Measurements from ENCODE around the gene PDCD6IP.
"Not testable (repeated sequence)": the region's sequence is repeated elsewhere in the genome, so short reads cannot be mapped to it uniquely, and the experiment has no call there.

Gene PDCD6IP

GRCh38 chr3:33798418-33799201, at the start of gene PDCD6IP:
Gene PDCD6IP, plus strand, starts transcription at chr3:33798630. Its CDS starts 99 bp downstream, at chr3:33798729.
- Mint-ChIP-seq H3K27ac (peak within 1 kb of the TSS; percentile 95), H3K9me3 (no peaks in the 10 kb centered on the region), H3K27me3 (no peaks in the 10 kb centered on the region), H3K4me1 (ENCODE audit: low read depth) (peaks cover 56% of the 10 kb centered on the region), H3K4me3 (peak within 1 kb of the TSS; percentile 95), H3K36me3 (ENCODE audit: low read depth) (peaks cover 35% of the 10 kb centered on the region)
- intact Hi-C loops (cut with micrococcal nuclease): loop anchor here (10.0 kb wide), 1 partner anchor 364 kb away; no protein-coding TSS in a partner anchor

- no peaks in the 10 kb centered on the region for H3K36me3 Mint-ChIP-seq (ENCODE audit: low read depth)
- peaks cover 9% of the 10 kb centered on the region for H3K9me3 Mint-ChIP-seq
Observed at GRCh38 chr3:33749546-33750210, 48.8 kb upstream of the PDCD6IP start.

GRCh38 chr3:33750211-33750548, 48.2 kb upstream of the PDCD6IP start:
- peaks cover 14% of the 10 kb centered on the region for H3K9me3 Mint-ChIP-seq
- no peaks in the 10 kb centered on the region for H3K27me3 Mint-ChIP-seq
- intact Hi-C loops (cut with micrococcal nuclease): no loop called here
- peaks cover 36% of the 10 kb centered on the region for H3K4me1 Mint-ChIP-seq (ENCODE audit: low read depth)
- no peaks in the 10 kb centered on the region for H3K36me3 Mint-ChIP-seq (ENCODE audit: low read depth)
- H3K27ac Mint-ChIP-seq: no peak overlapping the region
- H3K4me3 Mint-ChIP-seq: no peak overlapping the region

More at GRCh38 chr3:33749546-33750210, 48.8 kb upstream of the PDCD6IP start:
- no peak overlapping the region for H3K4me3 Mint-ChIP-seq
- no peak overlapping the region for H3K27ac Mint-ChIP-seq
- no peaks in the 10 kb centered on the region for H3K27me3 Mint-ChIP-seq
- intact Hi-C loops (cut with micrococcal nuclease): no loop called here
- peaks cover 36% of the 10 kb centered on the region for H3K4me1 Mint-ChIP-seq (ENCODE audit: low read depth)

GRCh38 chr3:33751336-33751735, 47.1 kb upstream of the PDCD6IP start:
- no peaks in the 10 kb centered on the region for H3K27me3 Mint-ChIP-seq
- H3K4me3 Mint-ChIP-seq: no peak overlapping the region
- peaks cover 34% of the 10 kb centered on the region for H3K4me1 Mint-ChIP-seq (ENCODE audit: low read depth)

GRCh38 chr3:33754391-33754790, 44.0 kb upstream of the PDCD6IP start:
- H3K36me3 Mint-ChIP-seq (ENCODE audit: low read depth); H3K27ac Mint-ChIP-seq: not testable (repeated sequence)
- H3K9me3 Mint-ChIP-seq: peaks cover 16% of the 10 kb centered on the region

More at GRCh38 chr3:33751336-33751735, 47.1 kb upstream of the PDCD6IP start:
- Mint-ChIP-seq H3K9me3 (peaks cover 16% of the 10 kb centered on the region), H3K36me3 (ENCODE audit: low read depth) (no peaks in the 10 kb centered on the region), H3K27ac (no peak overlapping the region)
- intact Hi-C loops (cut with micrococcal nuclease): no loop called here

GRCh38 chr3:33758281-33758680, 40.1 kb upstream of the PDCD6IP start:
- no peak overlapping the region for H3K4me3 Mint-ChIP-seq
- peaks cover 6% of the 10 kb centered on the region for H3K4me1 Mint-ChIP-seq (ENCODE audit: low read depth)
- no peaks in the 10 kb centered on the region for H3K27me3 Mint-ChIP-seq
- no peak overlapping the region for H3K27ac Mint-ChIP-seq
- peaks cover 16% of the 10 kb centered on the region for H3K9me3 Mint-ChIP-seq
- intact Hi-C loops (cut with micrococcal nuclease): no loop called here
- no peaks in the 10 kb centered on the region for H3K36me3 Mint-ChIP-seq (ENCODE audit: low read depth)

More at GRCh38 chr3:33754391-33754790, 44.0 kb upstream of the PDCD6IP start:
- H3K4me3 Mint-ChIP-seq; H3K27me3 Mint-ChIP-seq; intact Hi-C loops (cut with micrococcal nuclease): not testable (repeated sequence)
- peaks cover 16% of the 10 kb centered on the region for H3K4me1 Mint-ChIP-seq (ENCODE audit: low read depth)

GRCh38 chr3:33758864-33759263, 39.6 kb upstream of the PDCD6IP start:
- Mint-ChIP-seq H3K4me3 (no peak overlapping the region), H3K9me3 (peaks cover 15% of the 10 kb centered on the region), H3K27ac (no peak overlapping the region), H3K27me3 (no peaks in the 10 kb centered on the region), H3K36me3 (ENCODE audit: low read depth) (no peaks in the 10 kb centered on the region), H3K4me1 (ENCODE audit: low read depth) (peaks cover under 1% of the 10 kb centered on the region)
- intact Hi-C loops (cut with micrococcal nuclease): no loop called here

GRCh38 chr3:33768578-33769330, 29.7 kb upstream of the PDCD6IP start:
- no peak overlapping the region for H3K27ac Mint-ChIP-seq
- no peaks in the 10 kb centered on the region for H3K9me3 Mint-ChIP-seq
- H3K4me1 Mint-ChIP-seq (ENCODE audit: low read depth): no peaks in the 10 kb centered on the region
- H3K27me3 Mint-ChIP-seq: no peaks in the 10 kb centered on the region
- intact Hi-C loops (cut with micrococcal nuclease): no loop called here
- no peaks in the 10 kb centered on the region for H3K36me3 Mint-ChIP-seq (ENCODE audit: low read depth)
- H3K4me3 Mint-ChIP-seq: no peak overlapping the region

- Mint-ChIP-seq H3K36me3 (ENCODE audit: low read depth) (no peaks in the 10 kb centered on the region), H3K9me3 (no peaks in the 10 kb centered on the region), H3K27me3 (no peaks in the 10 kb centered on the region), H3K4me1 (ENCODE audit: low read depth) (no peaks in the 10 kb centered on the region), H3K4me3 (no peak overlapping the region), H3K27ac (no peak overlapping the region)
- intact Hi-C loops (cut with micrococcal nuclease): no loop called here
Observed at GRCh38 chr3:33773637-33774036, 24.8 kb upstream of the PDCD6IP start.

- H3K27ac Mint-ChIP-seq: no peak overlapping the region
- no peak overlapping the region for H3K4me3 Mint-ChIP-seq
- no peaks in the 10 kb centered on the region for H3K4me1 Mint-ChIP-seq (ENCODE audit: low read depth)
- no peaks in the 10 kb centered on the region for H3K27me3 Mint-ChIP-seq
- intact Hi-C loops (cut with micrococcal nuclease): no loop called here
- no peaks in the 10 kb centered on the region for H3K9me3 Mint-ChIP-seq
- no peaks in the 10 kb centered on the region for H3K36me3 Mint-ChIP-seq (ENCODE audit: low read depth)
Observed at GRCh38 chr3:33775363-33775762, 23.1 kb upstream of the PDCD6IP start.

GRCh38 chr3:33777996-33778395, 20.4 kb upstream of the PDCD6IP start:
- no peaks in the 10 kb centered on the region for H3K36me3 Mint-ChIP-seq (ENCODE audit: low read depth)
- no peaks in the 10 kb centered on the region for H3K27me3 Mint-ChIP-seq
- H3K27ac Mint-ChIP-seq: no peak overlapping the region

GRCh38 chr3:33779751-33780150, 18.7 kb upstream of the PDCD6IP start:
- Mint-ChIP-seq H3K27me3 (no peaks in the 10 kb centered on the region), H3K4me3 (no peak overlapping the region), H3K4me1 (ENCODE audit: low read depth) (no peaks in the 10 kb centered on the region), H3K27ac (no peak overlapping the region), H3K9me3 (no peaks in the 10 kb centered on the region), H3K36me3 (ENCODE audit: low read depth) (no peaks in the 10 kb centered on the region)
- intact Hi-C loops (cut with micrococcal nuclease): no loop called here

More at GRCh38 chr3:33777996-33778395, 20.4 kb upstream of the PDCD6IP start:
- intact Hi-C loops (cut with micrococcal nuclease): no loop called here
- Mint-ChIP-seq H3K4me1 (ENCODE audit: low read depth) (no peaks in the 10 kb centered on the region), H3K4me3 (no peak overlapping the region), H3K9me3 (no peaks in the 10 kb centered on the region)

GRCh38 chr3:33781413-33781812, 17.0 kb upstream of the PDCD6IP start:
- H3K27me3 Mint-ChIP-seq; H3K9me3 Mint-ChIP-seq; H3K36me3 Mint-ChIP-seq (ENCODE audit: low read depth); H3K27ac Mint-ChIP-seq; H3K4me1 Mint-ChIP-seq (ENCODE audit: low read depth); intact Hi-C loops (cut with micrococcal nuclease); H3K4me3 Mint-ChIP-seq: not testable (repeated sequence)

Measured in dendritic cell treated with granulocyte-macrophage colony-stimulating factor and Interleukin-4, amounts not matched to agents 40 ng/mL and 50 ng/mL, for 4 days (primary cell).